Endodermal cell (in vitro differentiated cells): ENCODE results near the gene CHADL. TPM values are rescaled to one million over a fixed set of nuclear protein-coding genes. Genes with fewer than 3 reads are reported as not detected.

Source experiments
- DNase-seq: peaks from one replicate; pipeline ENCODE4 v3.0.0-alpha.2; 2017
- H3K27ac ChIP-seq: 2 replicates; pipeline ENCODE4 v1.5.1; 2013; ENCODE audit warnings: mild to moderate bottlenecking, low read depth, low read length, moderate library complexity
- H3K27me3 ChIP-seq: 2 replicates; pipeline ENCODE4 v1.6.1; 2013; ENCODE audit warnings: mild to moderate bottlenecking, low read length, moderate library complexity; ENCODE audit not compliant: insufficient read depth, control insufficient read depth, poor library complexity, severe bottlenecking
- H3K36me3 ChIP-seq: 2 replicates; pipeline ENCODE4 v1.7.0; 2013; ENCODE audit warnings: mild to moderate bottlenecking, low read length, moderate library complexity; ENCODE audit not compliant: control insufficient read depth, insufficient read depth
- H3K4me1 ChIP-seq: one replicate; pipeline ENCODE4 v1.7.0; 2013; ENCODE audit warnings: low read length; ENCODE audit not compliant: control insufficient read depth, insufficient read depth
- H3K4me3 ChIP-seq: 2 replicates; pipeline ENCODE4 v1.5.1; 2013; ENCODE audit warnings: mild to moderate bottlenecking, low read length, moderate library complexity
- H3K9ac ChIP-seq: 2 replicates; pipeline ENCODE4 v1.6.1; 2013; ENCODE audit warnings: mild to moderate bottlenecking, low read length, moderate library complexity; ENCODE audit not compliant: poor library complexity, severe bottlenecking; ENCODE audit errors: extremely low read depth
- H3K9me3 ChIP-seq: 2 replicates; pipeline ENCODE4 v1.6.1; 2013; ENCODE audit warnings: mild to moderate bottlenecking, low read length, moderate library complexity; ENCODE audit not compliant: control insufficient read depth
- H3K27ac Mint-ChIP-seq: 2 replicates; pipeline ENCODE4 v1.8.0; 2020; ENCODE audit warnings: mixed read lengths
- H3K27me3 Mint-ChIP-seq: 2 replicates; pipeline ENCODE4 v1.8.0; 2021; ENCODE audit warnings: mild to moderate bottlenecking, mixed read lengths; ENCODE audit not compliant: insufficient read depth
- H3K36me3 Mint-ChIP-seq: 2 replicates; pipeline ENCODE4 v1.8.0; 2020; ENCODE audit warnings: low read depth, mixed read lengths
- H3K4me1 Mint-ChIP-seq: 2 replicates; pipeline ENCODE4 v1.8.0; 2020; ENCODE audit warnings: mixed read lengths
- H3K4me3 Mint-ChIP-seq: 2 replicates; pipeline ENCODE4 v1.8.0; 2020; ENCODE audit warnings: mild to moderate bottlenecking, moderate library complexity, mixed read lengths
- H3K9me3 Mint-ChIP-seq: 2 replicates; pipeline ENCODE4 v1.8.0; 2020; ENCODE audit warnings: mild to moderate bottlenecking, mixed read lengths
- CTCF ChIP-seq: fragments of 200-600 bp; sonication (generic); conservative IDR thresholded peaks from 2 replicates; pipeline ENCODE4 v1.5.0; 2021; ENCODE audit warnings: antibody characterized with exemption, mild to moderate bottlenecking
- WGBS, 2 experiments: methylation state at CpG; one replicate each; pipeline versions ENCODE4 v1.1.5 to v1.1.7; 2013; ENCODE audit warnings: missing lambda C conversion rate in 2 of 2, mixed read lengths in 1 of 2; ENCODE audit not compliant: insufficient coverage in 1 of 2, insufficient read length in 1 of 2; 5-methylcytosine and 5-hydroxymethylcytosine counted together
- total RNA-seq, 2 donors: library from RNA; stranded (reverse); fragmentation: NEBNext Ultra II Directional in 1 of 2; extraction: Animal tissue kit (Norgen Biotek cat#: 25700) in 1 of 2; gene quantifications; 2 replicates in 1 of 2; 3 replicates in 1 of 2; pipeline ENCODE4 v1.2.1, GENCODE V29; 2021

The CHADL gene
- total RNA-seq, 2 donors from 2014 or later: 0.79 to 1.3 TPM

GRCh38 chr22:41267958-41268357, 27.2 kb upstream of the CHADL start:
- Mint-ChIP-seq H3K4me3 (no peak overlapping the region), H3K36me3 (peaks cover 73% of the 10 kb centered on the region), H3K9me3 (no peaks in the 10 kb centered on the region), H3K4me1 (no peaks in the 10 kb centered on the region), H3K27ac (no peak overlapping the region), H3K27me3 (no peaks in the 10 kb centered on the region)
- H3K4me1 ChIP-seq: no peaks in the 10 kb centered on the region
- H3K27ac ChIP-seq: no peak overlapping the region
- no peak overlapping the region for H3K9ac ChIP-seq
- no peaks in the 10 kb centered on the region for H3K9me3 ChIP-seq
- no peak for DNase-seq
- 97% methylated on average over 16 of the region's 16 CpGs for WGBS, 2 experiments
- peaks cover 74% of the 10 kb centered on the region for H3K36me3 ChIP-seq
- peak; percentile 30 for TF ChIP-seq CTCF
- H3K27me3 ChIP-seq: no peaks in the 10 kb centered on the region
- no peak overlapping the region for H3K4me3 ChIP-seq

GRCh38 chr22:41264408-41264941, 23.7 kb upstream of the CHADL start:
- no peak overlapping the region for H3K27ac ChIP-seq

GRCh38 chr22:41263704-41264103, 23.0 kb upstream of the CHADL start:
- no peak overlapping the region for H3K4me3 Mint-ChIP-seq
- Histone ChIP-seq H3K36me3 (peaks cover 87% of the 10 kb centered on the region), H3K27me3 (no peaks in the 10 kb centered on the region), H3K4me1 (no peaks in the 10 kb centered on the region), H3K9ac (no peak overlapping the region), H3K27ac (no peak overlapping the region), H3K4me3 (no peak overlapping the region), H3K9me3 (no peaks in the 10 kb centered on the region)
- TF ChIP-seq CTCF: no peak
- H3K9me3 Mint-ChIP-seq: no peaks in the 10 kb centered on the region
- H3K27me3 Mint-ChIP-seq: no peaks in the 10 kb centered on the region
- DNase-seq: no peak
- H3K36me3 Mint-ChIP-seq: peaks cover 86% of the 10 kb centered on the region
- no peak overlapping the region for H3K27ac Mint-ChIP-seq
- 100% methylated on average over 2 of the region's 2 CpGs for WGBS, 2 experiments
- no peaks in the 10 kb centered on the region for H3K4me1 Mint-ChIP-seq

More at GRCh38 chr22:41264408-41264941, 23.7 kb upstream of the CHADL start:
- peaks cover 86% of the 10 kb centered on the region for H3K36me3 ChIP-seq
- Mint-ChIP-seq H3K27ac (no peak overlapping the region), H3K27me3 (no peaks in the 10 kb centered on the region), H3K4me1 (no peaks in the 10 kb centered on the region), H3K9me3 (no peaks in the 10 kb centered on the region), H3K36me3 (peaks cover 83% of the 10 kb centered on the region), H3K4me3 (no peak overlapping the region)
- no peak for TF ChIP-seq CTCF
- WGBS, 2 experiments: 97 to 99% methylated on average over 13 to 15 of the region's 15 CpGs
- no peaks in the 10 kb centered on the region for H3K27me3 ChIP-seq
- H3K4me1 ChIP-seq: no peaks in the 10 kb centered on the region
- H3K9ac ChIP-seq: no peak overlapping the region
- no peak for DNase-seq
- no peaks in the 10 kb centered on the region for H3K9me3 ChIP-seq
- H3K4me3 ChIP-seq: no peak overlapping the region
